EL (cell line): ENCODE results near the gene GGT6.

ENCODE experiments used
- DNase-seq: peaks from one replicate; pipeline ENCODE4 v3.0.0-alpha.2; 2016

GGT6 gene

DNA sequence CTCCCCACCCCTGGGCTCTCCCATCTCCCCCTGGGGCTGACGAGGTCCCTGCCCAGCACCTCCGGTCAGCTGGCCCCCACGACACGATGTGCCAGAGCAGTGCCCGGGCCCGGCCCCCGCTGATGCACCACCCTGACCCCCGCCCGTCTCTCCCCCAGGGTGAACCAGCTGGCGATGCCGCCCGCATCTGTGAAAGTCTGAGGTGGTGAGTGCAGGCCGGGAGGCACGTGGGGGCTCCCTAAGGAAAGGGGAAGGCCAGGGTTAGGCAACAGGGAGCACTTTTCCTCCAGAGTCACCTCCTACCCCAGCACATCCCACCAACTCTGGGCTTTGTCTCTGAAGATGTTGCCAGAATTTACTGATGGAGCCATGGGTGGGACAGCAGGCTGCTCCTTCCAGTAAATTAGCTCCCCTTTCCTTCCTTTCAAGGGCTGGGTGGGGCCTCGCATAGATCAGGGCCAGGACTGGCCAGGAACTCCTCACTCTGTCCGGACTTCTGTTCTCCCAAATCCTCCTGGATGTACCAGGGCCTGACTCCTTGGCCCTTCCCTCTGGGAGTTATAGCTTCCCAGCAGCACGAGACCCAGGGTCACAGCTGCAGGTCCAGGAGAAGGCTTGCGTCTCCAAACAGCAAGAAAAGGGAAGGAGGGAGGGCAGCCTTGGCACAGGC lies 23.5 kb downstream of the GGT6 start:
- no peak for DNase-seq

DNA sequence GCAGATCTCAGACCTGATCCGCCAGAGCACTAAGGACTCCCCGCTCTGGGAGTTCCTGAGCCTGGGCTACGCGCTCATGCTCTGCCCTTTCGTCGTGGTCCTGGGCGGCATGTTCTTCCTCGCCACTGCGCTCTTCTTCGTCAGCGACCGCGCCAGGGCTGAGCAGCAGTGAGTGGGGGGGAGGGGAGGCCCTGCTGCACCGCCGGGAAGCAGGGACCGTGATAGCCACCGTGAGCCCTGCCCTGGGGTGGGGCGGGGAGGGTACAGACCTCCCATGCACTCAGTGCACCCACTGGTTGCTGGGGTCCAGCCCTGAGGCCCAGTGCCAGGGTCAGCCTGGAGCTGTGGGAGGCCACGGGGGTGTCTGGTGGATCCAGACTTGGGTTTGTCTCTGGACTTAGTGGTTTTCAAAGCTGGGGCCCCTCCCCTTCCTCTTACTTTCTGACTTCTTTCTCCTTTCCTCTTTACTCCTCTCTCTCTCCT lies 24.1 kb downstream of the GGT6 start:
- no peak for DNase-seq

DNA sequence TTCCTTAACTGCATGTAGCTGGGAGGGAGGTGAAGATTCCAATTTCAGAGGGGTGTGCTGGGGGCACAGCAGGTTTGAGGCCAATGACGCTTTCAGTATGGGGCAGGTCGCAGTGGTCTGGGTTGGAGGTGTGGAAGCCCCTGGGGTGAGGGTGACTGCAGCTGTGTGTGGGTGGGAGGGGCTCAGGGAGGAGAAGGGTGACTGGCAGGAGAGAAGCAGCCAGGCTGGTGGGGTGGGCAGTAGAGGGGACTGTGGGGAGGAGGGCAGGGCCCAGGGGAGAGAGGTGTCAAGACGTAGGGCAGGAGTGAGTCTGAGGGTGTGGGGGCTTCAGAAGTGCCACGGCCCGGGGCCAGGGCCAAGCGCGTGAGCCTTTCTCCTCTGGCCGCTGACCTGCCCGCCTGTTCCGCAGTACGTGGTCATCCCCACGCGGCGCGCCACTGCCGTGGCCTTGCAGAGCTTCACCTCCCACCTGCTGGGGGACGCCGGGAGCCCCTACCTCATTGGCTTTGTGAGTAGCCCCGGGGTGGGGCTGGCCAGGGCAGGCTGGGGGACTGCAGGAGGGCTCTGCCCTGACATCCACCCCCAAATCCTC lies 24.6 kb downstream of the GGT6 start:
- DNase-seq: no peak

DNA sequence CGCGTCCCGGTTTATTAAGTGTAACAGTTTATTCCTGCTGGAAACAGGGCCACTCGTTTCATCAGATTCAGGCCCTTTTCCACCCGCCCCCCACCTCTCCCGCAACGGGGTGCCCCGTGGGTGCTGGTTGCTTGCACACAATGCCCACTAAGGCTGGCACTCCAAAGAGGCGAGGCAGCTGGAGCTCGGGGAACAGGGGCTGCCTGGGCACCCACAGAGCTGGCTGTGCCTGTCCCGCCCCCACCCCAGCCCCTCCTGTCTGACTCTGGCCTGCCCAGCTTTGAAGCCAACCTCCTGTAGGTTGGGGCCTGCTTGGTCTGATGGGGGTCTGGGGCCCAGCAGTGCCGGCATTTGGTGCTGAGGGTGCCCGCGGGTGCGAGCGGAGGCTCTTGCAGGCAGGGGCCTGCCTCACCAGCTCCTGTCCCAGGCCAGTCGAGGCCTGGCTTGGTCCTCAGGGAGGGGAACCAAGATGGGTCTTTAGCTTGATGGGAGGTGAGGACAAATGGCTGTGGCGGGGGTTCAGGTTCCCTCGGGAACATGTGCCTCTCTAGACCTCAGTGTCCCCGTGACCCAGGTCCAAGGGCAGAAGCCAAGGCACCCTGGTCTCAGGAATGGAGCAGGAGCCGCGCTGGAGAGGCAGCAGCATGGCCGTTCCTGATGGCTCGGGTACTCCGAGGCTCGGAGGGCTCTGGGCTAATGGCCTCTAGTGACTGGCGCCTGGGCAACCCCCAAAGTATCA lies 25.3 kb downstream of the GGT6 start:
- no peak for DNase-seq

DNA sequence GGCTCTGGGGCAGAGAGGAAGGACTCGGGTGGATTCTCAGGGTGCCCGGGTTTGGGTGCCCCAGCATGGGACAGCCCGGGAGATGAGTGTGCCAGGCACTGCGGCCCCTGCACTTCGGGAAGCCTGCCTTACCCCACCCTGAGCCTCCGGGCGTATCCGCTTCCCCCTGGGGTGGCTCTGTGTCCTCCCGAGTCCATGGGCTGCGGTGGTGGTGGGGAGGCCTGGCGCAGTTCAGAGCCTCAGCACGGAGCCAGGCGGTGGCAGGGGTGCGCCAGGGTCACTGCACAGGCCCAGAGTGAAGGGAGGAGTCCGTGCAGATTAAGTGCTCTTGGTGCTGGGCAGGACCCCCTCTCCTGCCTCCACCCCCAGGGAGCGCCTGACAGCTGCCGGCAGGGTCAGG lies 25.9 kb downstream of the GGT6 start:
- no peak for DNase-seq

DNA sequence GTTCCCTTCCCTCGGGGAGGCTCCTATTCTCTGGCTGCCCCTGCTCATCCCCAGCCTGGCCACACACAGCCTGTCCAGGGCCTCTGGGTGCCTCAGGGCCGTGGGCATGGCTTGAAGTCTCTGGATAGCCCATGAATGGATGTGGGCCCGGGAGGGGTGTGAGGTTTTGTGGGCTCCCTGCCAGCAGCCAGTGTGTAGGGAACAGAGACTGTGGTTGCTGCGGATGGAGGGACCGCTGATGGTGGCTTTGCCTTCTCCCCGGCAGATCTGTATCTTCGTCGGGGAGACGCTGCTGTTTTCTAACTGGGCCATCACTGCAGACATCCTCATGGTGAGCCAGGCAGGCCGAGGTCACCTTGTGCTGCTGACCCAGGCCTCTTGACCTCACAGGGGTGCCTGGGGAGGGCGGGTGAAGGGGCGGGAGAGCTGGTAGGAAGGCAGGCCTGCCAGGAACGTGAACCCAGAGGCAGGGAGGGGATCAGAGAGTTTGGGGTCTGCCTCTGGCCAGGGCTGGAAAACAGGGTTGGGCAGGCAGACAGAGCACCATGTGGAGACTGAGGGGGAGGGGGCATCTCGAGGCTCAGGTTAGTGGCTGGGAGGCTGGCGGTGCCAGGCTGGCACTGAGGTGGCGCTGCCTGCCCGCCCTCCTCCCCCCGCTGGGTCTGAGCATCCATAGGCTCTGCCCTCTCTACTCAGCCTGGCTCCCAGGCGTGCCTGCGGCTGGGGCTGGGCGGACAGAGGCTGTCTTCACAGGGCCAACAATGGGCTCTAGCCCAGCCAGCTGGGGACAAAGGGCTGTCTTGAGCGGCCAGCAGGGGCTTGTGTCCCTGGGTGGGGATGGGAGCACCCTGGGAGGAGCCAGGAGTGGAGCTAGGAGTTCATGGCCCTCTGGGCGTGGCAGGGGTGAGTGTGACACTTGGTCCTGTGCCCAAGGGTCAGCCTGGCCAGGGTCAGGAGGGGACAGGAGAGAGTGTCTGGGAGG lies 26.6 kb downstream of the GGT6 start:
- DNase-seq: no peak

DNA sequence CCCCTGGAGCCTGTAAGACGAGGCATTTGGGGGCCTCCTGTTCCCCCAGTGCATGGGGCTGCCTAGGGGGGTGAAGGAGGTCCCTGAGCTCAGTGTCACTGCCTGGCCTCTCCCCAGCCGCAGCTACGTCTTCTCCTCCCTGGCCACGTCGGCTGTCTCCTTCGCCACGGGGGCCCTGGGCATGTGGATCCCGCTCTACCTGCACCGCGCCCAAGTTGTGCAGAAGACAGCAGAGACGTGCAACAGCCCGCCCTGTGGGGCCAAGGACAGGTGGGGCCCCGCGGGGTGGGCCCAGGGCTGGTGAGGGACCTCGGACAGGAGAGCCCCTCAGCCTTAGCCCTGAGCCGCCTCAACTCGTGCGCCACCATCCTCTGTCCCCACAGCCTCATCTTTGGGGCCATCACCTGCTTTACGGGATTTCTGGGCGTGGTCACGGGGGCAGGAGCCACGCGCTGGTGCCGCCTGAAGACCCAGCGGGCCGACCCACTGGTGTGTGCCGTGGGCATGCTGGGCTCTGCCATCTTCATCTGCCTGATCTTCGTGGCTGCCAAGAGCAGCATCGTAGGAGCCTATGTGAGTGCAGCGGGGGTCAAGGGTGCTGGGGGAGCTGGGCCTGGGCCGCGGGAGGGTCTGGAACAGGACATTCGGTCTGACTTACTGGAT lies 27.4 kb downstream of the GGT6 start:
- DNase-seq: no peak

DNA sequence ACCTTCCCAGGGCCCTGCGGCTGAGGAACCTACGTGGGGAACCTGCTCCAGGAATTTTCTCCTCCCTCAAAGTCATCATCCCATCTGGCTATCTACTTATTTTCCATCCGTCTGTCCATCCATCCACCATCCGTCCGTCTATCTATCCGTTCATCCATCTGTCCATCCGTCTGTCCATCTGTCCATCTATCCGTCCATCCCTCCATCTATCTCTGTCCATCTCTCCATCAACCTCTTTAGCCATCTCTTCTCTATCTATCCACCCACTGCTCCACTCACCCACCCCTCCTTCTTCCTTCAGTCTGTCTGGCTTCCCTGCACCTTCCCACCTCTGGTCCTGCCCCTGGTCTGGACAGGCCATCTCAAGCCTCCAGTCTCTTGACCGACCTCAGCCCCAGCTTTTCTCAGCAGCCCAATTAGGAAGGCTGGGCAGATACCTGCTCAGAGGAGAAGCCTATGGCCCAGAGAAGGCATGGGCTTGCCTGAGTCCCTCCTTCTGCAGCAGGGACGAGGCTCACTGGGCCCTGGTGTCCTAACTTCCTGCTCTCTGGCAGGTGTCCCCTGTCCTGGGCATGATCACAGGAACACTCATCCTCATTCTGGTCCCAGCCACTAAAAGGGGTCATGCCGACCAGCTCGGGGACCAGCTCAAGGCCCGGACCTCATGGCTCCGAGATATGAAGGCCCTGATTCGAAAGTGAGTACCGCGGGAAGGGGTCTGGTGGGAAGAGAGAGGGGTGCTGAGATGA lies 28.2 kb downstream of the GGT6 start:
- DNase-seq: no peak

DNA sequence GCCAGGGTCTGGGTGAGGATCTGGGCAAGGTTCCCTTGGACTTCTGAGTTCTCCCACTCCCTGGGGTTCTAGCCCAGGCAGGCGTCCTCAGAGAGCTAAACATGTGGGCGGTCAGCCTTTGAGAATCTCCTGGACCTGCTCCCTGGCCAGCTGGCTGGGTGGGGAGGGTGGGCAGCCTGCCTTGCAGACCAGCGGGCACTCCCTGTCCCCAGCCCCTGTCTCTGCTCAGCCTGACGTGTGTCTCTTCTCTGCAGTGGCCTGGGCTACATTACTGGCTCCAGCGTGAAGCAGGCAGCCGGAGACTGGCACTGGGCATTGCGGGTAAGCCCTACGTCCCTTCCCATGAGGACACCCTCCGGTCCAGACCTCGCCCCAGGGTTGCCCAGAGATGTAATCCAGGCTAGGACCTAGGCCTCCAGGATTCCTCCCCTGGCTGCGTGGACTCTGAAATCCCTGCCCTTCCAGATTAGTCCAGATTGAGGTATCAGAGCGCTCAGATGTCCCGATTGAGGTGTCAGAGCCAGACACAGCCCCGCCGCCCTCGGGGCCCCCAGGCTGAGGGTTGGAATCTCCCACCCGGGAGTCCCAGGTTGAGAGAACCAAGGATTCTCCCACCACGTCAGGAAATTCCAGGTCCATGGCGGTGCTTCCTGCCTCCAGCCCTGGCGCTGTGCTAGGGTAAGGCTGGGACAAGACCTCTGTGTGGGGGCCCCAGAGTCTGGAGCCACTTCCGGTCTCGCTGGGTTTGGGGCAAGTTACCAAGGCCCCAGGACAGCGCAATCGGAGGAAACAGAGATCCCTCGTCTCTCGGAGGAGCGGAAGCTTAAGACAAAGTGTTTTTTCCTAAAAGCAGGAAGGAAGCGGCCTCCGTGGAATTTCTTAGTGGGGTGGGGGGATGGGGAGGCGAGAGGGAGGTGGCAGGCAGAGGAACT lies 29.3 kb downstream of the GGT6 start:
- DNase-seq: no peak

DNA sequence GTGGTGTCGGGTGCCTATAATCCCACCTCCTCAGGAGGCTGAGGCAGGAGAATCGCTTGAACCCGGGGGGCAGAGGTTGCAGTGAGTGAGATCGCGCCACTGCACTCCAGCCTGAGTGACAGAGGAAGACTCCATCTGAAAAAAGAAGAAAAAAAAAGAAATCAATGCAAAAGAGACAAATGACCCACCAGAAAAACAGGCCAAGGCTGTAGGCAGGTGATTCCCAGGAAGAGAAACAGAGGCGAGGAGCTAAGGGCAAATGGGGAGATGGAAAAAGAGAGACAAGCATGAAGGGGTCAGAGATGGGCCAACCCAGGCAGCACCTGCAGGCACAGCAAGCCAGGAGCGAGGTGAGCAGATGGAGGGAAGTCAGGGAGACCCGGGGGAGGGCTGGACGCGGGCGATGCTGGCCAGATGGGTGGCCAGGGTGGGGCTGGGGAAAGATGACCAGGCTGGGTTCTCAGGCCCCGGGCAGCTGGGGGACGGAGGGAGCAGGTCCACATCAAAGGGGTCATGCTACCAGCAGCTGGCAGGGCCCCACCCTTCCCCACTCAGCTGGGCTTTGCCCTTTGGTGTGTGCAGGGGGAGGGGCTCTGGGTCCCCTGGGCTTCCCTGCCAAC lies 30.7 kb downstream of the GGT6 start:
- no peak for DNase-seq

DNA sequence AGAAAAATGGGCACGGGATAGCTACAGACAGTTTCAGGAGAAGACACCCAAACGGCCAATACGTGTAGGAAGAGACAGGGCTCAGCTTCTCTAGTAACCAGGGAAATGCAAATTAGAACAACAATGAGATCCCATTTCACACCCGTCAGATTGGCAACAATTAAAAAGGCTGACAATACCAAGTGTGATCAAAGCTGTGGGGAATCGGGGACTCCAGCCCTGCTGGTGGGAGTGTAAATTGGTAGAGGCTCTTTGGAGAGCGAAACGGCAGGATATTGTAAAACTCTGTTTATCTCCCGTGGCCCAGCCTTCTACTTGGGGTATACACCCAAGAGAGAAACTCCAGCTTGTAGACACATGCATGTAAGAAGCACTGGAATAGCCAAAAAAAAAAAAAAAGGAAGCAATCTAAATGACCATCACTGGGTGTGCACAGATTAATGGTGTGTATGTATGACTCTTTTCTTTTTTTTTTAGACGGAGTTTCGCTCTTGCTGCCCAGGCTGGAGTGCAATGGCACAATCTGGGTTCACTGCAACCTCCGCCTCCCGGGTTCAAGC lies 32.7 kb downstream of the GGT6 start:
- no peak for DNase-seq

DNA sequence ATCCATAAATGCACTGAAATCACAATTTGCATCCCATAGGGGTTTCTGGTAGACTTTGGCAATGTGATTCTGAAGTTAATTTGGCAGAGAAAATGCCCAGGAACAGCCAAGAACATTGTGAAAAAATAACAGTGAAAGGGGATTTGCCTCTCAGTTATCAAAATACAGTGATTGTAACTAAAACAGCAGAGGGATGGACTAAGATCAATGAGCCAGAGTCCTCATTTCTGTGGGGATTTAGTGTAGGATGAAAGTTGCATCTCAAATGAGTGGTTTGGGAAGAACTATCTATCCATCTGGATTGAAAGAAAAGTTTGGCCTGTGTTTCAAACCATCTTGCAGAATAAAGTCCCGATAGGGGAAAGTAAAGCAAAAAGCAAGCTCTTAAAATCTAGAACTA lies 33.2 kb downstream of the GGT6 start:
- no peak for DNase-seq

DNA sequence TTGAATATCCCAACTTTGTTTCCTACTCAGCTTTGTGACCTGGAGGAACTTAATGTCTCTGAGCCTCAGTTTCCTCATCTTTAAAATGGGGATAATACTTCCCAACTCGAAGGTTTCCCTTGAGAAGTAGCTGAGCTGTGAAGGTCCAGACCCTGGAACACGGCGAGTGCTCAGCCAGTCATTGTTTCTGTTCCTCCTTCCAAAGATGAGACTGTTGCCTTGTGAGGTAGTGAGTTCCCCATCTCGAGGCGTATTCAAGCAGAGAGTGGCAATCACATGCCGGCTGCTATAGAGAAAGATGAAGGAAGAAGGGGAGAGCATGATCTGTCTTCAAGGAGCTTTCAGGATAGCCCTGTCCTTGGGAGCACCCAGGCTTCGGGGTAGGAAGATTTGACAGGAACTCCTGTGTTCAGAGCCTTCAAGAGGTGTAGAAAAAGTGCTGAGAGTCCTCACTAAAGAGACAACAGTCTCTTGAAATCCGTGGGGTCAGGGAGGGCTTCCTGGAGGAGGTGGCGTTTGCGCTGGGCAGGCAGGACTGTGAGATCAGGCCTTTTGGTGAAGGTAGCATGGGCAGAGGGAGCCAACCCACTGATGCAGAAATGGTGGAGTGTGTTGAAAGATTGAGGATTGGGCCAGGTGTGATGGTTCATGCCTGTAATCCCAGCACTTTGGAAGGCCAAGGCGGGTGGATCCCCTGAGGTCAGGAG lies 34.5 kb downstream of the GGT6 start:
- no peak for DNase-seq

DNA sequence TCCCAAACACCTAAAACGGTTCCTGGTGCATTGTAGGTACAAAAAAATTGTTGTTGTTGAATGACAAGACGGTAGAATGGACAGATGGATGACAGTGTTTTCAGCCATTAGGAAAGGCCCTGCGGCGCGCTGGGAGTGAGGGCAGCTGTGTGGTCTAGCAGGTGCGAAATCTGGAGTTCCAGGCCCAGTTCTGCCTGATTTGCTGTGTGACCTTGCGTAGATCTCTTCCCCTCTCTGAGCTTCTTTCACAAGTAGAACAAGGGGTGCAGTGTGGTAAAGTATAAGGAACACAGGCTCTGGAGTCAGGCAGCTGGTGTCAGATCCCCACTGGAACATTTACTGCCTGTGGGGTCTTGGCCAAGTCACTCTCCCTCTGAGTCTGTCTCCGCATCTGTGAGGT lies 36.4 kb downstream of the GGT6 start:
- DNase-seq: no peak

DNA sequence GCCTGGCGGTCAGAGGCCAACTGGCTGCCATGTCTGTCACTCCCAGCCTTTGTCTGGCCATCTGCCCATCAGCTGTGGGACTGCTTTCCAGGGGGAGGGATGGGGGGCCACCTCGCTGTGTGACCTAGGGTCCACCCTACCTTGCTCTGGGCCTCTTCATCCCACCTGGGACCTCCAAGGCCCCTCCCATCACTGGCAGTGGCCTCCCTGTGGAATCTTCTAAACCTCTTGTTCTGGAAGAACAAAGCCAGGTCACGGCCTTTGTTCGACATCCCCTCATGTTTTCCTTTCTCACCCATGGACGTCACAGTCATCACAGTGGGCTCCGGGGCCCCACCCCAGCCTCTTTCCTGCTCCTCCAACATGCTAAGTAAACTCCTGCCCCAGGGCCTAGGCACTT lies 37.7 kb downstream of the GGT6 start:
- no peak for DNase-seq

DNA sequence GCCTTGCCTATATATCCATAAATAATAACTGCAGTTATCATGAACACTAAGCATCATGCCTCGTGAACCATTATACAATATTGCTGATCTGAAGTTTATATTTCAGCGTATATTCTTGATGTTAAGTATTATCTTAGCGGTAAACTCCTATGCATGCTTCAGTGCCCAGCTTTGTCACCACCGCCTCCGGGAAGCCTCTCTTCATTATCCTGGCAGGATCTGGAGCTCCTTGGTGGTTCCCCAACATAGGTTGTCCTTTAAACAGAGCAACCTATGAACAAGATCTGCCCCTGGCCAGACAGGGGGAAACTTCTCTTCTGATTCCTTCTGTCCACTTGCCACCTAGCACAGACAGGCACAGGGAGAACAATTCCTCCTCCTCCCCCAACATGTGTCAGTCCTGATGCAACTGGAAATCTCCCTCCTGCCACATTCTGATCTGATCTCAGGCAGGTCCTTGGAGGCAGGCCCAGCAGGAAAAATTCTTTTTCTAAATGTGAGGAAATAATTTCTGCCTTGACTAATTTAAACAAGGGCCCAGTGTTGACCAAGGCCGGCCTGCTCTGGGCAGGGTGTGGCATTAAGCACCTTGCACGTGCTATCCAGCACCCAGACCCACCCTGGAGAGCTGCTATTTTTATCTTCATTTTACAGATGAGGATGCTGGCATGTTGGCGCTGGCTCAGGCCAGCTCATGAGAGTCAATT lies 39.3 kb downstream of the GGT6 start:
- no peak for DNase-seq

DNA sequence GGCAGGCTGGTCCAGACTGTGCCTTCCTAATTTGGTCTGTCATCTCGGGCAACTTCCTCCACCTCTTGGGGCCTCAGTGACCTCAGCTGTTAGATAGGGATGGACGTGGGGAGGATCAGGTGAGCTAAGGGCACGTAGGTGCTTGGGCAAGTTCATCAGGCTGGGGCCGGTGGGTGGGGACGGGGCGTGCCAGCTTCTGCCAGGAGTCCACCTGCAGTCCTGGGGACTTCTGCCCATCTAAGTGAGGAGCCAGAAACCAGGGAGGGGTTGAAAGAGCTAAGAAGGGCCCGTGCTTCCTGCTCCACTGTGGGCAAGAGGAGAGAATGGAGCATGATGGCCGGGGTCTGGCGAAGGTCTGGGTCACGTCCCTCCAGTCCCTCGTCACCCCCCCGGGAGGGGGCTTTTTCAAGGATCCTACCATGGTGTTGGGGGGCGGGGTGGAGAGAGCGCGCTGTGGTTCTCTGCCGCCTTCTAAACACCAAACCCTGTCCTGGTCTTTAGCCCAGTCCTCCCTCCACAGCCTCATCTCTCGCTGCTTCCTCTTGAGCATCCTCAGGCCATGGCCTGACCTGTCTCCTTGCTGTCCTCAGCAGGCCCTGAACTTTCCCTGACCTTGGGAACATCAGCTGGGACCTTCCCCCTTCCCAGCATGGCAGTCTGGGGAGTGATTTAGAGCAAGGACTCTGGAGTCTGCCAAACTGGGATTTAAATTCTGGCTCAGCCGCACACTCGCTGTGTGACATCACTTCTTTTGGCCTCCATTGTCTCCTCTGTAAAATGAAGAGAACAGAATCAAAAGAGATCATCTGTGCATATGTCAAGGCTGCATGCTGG lies 40.1 kb downstream of the GGT6 start:
- no peak for DNase-seq
